Mucosa of descending colon (tissue), 3 donors: ENCODE measurements around the gene INHBB. TPM values are rescaled to one million over a fixed set of nuclear protein-coding genes. Genes with fewer than 3 reads are reported as not detected.

Experiments used
- ATAC-seq: fragments of 200-7000 bp; cut with Tn5 transposase; one replicate; pipeline ENCODE4 v1.9.1; 2020; ENCODE audit warnings: mild to moderate bottlenecking, moderate library complexity
- DNase-seq, 3 donors: peaks; one replicate each; pipeline ENCODE4 v3.0.0-alpha.2; 2020
- H3K36me3 ChIP-seq: fragments of 200-600 bp; one replicate; pipeline ENCODE4 v1.8.0; 2021; ENCODE audit warnings: low read depth, mild to moderate bottlenecking
- H3K4me1 ChIP-seq: fragments of 200-600 bp; one replicate; pipeline ENCODE4 v1.8.0; 2021; ENCODE audit warnings: low read depth, mild to moderate bottlenecking
- H3K4me3 ChIP-seq: fragments of 200-600 bp; one replicate; pipeline ENCODE4 v1.8.0; 2021; ENCODE audit warnings: mild to moderate bottlenecking
- H3K9me3 ChIP-seq: fragments of 200-600 bp; one replicate; pipeline ENCODE4 v1.8.0; 2021; ENCODE audit warnings: mild to moderate bottlenecking
- intact Hi-C, 2 donors: fragments of 100-400 bp; cut with DNase I in 1 of 2; cut with micrococcal nuclease in 1 of 2; formaldehyde crosslinking; loops; one replicate each; pipeline versions ENCODE4 v1.11.0 to v1.11.1; 2022; cut with DNase I, micrococcal nuclease
- total RNA-seq, 3 donors: library from RNA; stranded (reverse); fragmentation: NEBNext Ultra II Directional in 2 of 3; extraction: Animal tissue kit (Norgen Biotek cat#: 25700) in 2 of 3; gene quantifications; one replicate each; pipeline versions ENCODE4 v1.2.1 to v1.2.4, GENCODE V29; 2021 to 2023
- TF ChIP-seq, protein P1 (sequence below): fragments of 200-600 bp; IDR thresholded peaks from one replicate; pipeline ENCODE4 v1.8.0; 2022; ENCODE audit warnings: antibody characterized with exemption, mild to moderate bottlenecking
- donor health status: DM: no; HTN: no; CAD: no; lungs with moderate emphysema.
- donor health status: DM: no; HTN: no; CAD: no.
- donor health status: DM: no; HTN: yes; CAD: no.

INHBB gene
- total RNA-seq, 3 donors from 2014 or later, result 0.10 to 0.92 (median 0.29) TPM

- intact Hi-C loops, result no loop called here
Observed at GRCh38 chr2:120375251-120376020, 29.5 kb downstream of the INHBB start.

DNA sequence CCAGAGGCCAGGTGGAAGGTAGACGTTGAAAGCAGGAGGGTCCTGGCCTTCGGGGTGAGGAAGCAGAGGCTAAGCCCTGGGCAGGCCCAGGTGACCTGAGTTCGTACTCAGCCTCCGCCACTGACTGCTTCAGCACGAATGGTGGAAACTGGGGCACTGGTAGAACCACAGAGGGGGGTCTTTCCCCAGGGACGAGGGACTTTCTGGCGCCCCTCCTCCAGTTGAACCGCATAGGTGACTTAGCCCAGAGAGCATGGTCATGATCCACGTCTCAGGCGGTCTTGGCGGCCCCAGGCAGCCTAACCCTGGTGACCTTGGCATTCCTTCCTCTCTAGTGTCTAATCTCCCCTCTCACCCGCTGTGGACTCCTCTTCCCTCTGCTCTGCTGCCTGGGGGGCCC lies 30.2 kb downstream of the INHBB start:
- ATAC-seq (no peak), DNase-seq (no peak)
- intact Hi-C loops, result no loop called here
- H3K36me3 ChIP-seq, result no peaks in the 10 kb centered on the region
- no peak overlapping the region for H3K4me3 ChIP-seq
- no peaks in the 10 kb centered on the region for H3K4me1 ChIP-seq
- TF ChIP-seq, protein P1, sequence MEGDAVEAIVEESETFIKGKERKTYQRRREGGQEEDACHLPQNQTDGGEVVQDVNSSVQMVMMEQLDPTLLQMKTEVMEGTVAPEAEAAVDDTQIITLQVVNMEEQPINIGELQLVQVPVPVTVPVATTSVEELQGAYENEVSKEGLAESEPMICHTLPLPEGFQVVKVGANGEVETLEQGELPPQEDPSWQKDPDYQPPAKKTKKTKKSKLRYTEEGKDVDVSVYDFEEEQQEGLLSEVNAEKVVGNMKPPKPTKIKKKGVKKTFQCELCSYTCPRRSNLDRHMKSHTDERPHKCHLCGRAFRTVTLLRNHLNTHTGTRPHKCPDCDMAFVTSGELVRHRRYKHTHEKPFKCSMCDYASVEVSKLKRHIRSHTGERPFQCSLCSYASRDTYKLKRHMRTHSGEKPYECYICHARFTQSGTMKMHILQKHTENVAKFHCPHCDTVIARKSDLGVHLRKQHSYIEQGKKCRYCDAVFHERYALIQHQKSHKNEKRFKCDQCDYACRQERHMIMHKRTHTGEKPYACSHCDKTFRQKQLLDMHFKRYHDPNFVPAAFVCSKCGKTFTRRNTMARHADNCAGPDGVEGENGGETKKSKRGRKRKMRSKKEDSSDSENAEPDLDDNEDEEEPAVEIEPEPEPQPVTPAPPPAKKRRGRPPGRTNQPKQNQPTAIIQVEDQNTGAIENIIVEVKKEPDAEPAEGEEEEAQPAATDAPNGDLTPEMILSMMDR, result no peak
- H3K9me3 ChIP-seq, result no peaks in the 10 kb centered on the region

More at GRCh38 chr2:120375251-120376020, 29.5 kb downstream of the INHBB start:
- ATAC-seq, result no peak
- Histone ChIP-seq H3K36me3 (no peaks in the 10 kb centered on the region), H3K4me1 (no peaks in the 10 kb centered on the region), H3K4me3 (no peak overlapping the region), H3K9me3 (no peaks in the 10 kb centered on the region)
- TF ChIP-seq, protein P1, result no peak
- no peak for DNase-seq

DNA sequence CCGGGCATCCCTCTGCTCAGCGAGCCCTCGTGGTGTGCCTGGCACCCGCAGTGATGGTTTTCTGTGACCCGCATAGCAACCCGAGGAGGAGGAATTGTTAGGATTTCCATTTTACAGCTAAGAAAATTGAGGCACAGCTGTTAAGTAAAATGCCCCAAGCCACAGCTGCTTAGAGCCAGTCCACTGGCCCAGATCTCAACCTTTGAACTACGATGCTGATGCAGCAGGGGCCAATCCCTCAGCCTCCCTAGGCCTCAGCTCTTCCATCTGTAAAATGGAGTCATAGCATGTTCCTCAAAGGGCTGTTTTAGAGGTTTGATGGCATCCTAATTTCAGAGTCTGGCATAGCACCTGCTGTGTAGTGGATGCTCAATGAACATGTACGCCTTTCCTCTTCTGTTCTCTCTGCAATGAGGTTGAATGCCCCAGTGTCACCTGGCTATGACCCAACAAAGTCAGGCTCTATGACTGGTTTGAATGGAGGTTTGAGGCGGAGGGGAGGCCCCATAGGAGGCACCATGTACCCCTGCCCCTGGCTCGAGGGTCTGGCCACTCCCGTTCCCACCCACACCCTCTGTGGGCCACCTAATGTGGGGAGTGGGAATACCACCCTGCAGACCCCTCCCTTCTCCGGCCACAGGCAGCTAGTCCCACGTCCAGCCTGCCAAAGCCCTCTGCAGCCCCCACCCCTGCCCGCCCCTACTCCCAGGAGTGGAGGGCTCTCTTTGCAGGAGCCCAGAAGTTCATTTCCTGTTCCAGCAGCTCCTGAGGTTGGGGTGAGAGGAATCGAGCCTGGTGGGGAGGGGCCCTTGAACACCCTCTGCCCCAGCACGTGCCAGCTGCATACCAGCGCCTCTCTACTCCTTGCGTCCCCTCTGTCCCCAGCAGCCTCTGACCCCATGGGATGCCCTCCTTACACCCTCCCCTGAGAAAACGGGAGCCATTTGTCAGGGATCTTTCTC lies 31.0 kb downstream of the INHBB start:
- H3K9me3 ChIP-seq, result no peaks in the 10 kb centered on the region
- TF ChIP-seq, protein P1, result no peak
- no peak for ATAC-seq
- H3K4me3 ChIP-seq, result no peak overlapping the region
- intact Hi-C loops, result no loop called here
- no peak for DNase-seq
- H3K36me3 ChIP-seq, result no peaks in the 10 kb centered on the region
- no peaks in the 10 kb centered on the region for H3K4me1 ChIP-seq

DNA sequence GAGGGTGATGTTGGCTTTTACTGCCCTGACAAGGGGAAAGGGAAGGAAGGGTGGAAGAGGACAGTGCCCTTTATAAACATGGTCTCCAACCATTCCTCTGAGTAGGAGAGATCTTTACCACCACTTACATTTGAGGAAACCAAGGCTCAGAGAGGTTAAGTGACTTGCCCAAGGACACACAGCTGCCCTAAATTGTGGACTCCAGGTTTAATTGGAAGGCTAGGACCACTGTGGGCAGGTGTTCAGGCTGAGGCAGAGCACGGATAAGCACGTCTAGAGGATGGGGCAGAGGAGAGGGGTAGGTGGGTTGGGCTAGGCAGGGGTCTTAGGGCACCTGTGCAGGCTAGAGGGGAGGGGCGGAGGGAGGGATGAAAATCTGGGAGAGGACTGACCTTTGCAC lies 32.7 kb downstream of the INHBB start:
- ATAC-seq (no peak), DNase-seq (no peak)
- Histone ChIP-seq H3K36me3 (no peaks in the 10 kb centered on the region), H3K9me3 (no peaks in the 10 kb centered on the region), H3K4me3 (no peak overlapping the region), H3K4me1 (no peaks in the 10 kb centered on the region)
- intact Hi-C loops, result no loop called here
- TF ChIP-seq, protein P1, result no peak

DNA sequence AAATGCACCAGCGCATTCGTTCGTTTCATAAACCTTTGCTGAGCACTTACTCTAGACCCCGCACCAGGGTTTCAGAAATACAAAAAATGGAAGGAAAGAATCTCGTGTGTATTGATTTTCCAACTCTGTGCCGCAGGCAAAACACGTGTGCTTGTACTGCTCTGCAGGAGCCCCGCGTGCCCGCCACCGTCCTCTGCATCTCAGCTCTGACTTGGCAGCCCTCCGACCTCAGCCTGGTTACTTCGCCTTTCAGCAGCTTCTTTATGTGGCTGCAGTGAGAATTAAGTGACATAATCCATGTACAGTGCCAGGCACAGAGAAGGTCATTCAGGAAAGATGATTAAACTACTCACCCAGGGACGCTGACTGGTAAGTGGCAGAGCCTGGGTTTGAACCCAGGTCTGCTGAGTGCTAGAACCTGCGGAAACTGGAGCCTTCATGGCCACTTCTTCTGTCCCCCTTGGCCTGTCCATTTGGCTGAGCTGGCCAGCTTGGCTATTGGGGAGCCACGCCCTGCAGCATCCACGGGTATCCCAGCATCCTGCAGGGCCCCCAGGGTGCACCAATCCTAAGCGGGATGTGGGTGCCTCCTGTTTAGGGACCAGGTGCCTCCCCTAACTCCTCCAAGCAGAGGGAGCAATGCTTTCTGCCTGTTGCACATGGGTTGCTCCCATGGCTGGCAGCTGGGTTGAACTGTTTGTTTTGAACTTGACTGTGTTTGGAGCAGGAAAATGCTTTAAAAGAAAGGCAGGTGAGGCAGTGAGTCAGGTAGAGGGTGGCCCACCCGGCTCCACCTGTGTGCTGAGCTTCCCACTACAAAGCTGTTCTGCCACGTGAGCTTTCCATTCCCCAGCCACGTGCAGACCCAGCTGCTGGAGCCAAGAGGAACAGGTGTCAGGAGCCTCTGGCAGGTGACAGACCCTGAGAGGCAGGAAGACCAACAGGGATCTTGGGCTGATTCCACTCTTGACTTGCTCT lies 34.3 kb downstream of the INHBB start:
- Histone ChIP-seq H3K4me3 (no peak overlapping the region), H3K9me3 (no peaks in the 10 kb centered on the region), H3K36me3 (no peaks in the 10 kb centered on the region), H3K4me1 (no peaks in the 10 kb centered on the region)
- DNase-seq (no peak), ATAC-seq (no peak)
- TF ChIP-seq, protein P1, result no peak
- intact Hi-C loops, result no loop called here
